Endothelial cell of umbilical vein (primary cell): ENCODE results near the gene NOSIP.

Experiments
- CTCF ChIP-seq, 2 donors: IDR thresholded peaks; 1 replicate in 1 of 2; 2 replicates in 1 of 2; pipeline ENCODE4 v1.5.1; 2011; ENCODE audit warnings: low read length in 2 of 2, mild to moderate bottlenecking in 2 of 2, moderate library complexity in 2 of 2, control low read depth in 1 of 2, inconsistent platforms in 1 of 2, low read depth in 1 of 2; ENCODE audit not compliant: insufficient read depth in 1 of 2; ENCODE audit errors: extremely low read depth in 1 of 2
- EZH2 ChIP-seq: IDR thresholded peaks from 2 replicates; pipeline ENCODE4 v1.6.1; 2012; ENCODE audit warnings: borderline replicate concordance, low read depth, mild to moderate bottlenecking, moderate library complexity, low read length, inconsistent platforms; ENCODE audit not compliant: severe bottlenecking
- GATA2 ChIP-seq: IDR thresholded peaks from 2 replicates; pipeline ENCODE4 v1.7.0; 2011; ENCODE audit warnings: low read depth, mild to moderate bottlenecking, moderate library complexity, mixed read lengths, low read length; ENCODE audit not compliant: insufficient read length, insufficient read depth
- JUN ChIP-seq: IDR thresholded peaks from 2 replicates; pipeline ENCODE4 v1.6.1; 2011; ENCODE audit warnings: borderline replicate concordance, low read depth; ENCODE audit not compliant: insufficient read length, insufficient read depth
- MAX ChIP-seq: IDR thresholded peaks from 2 replicates; pipeline ENCODE4 v1.6.1; 2011; ENCODE audit not compliant: insufficient read depth, insufficient read length
- POLR2A ChIP-seq: IDR thresholded peaks from 2 replicates; pipeline ENCODE4 v1.6.1; 2012; ENCODE audit warnings: low read depth, mild to moderate bottlenecking, control low read depth, low read length

- TF ChIP-seq POLR2A: no peak
- TF ChIP-seq GATA2: no peak
- TF ChIP-seq CTCF (IDR thresholded peaks at IDR 0.05; ENCODE audit: extremely low read depth in 1 of 2, insufficient read depth in 1 of 2, low read depth in 1 of 2, low read length in 2 of 2): no peak
- no peak for TF ChIP-seq JUN
- TF ChIP-seq EZH2: no peak
- no peak for TF ChIP-seq MAX
Observed at GRCh38 chr19:49573009-49573408, 7.3 kb downstream of the NOSIP start.
